ENCODE results near the gene ISM2.

- no peak for TF ChIP-seq CTCF (IDR thresholded peaks at IDR 0.05)
- no peak for TF ChIP-seq EZH2 (IDR thresholded peaks at IDR 0.05; ENCODE audit: borderline replicate concordance, insufficient read depth, low read depth, low read length, poor library complexity, severe bottlenecking)
Observed at GRCh38 chr14:77541905-77542304, 43.3 kb upstream of the ISM2 start.
